T47D (cell line): Measurements from ENCODE around the gene PTPN12.
A peak's percentile ranks its signal among the peaks of the same experiment; 100 is the strongest.
"Not testable (repeated sequence)": the region's sequence is repeated elsewhere in the genome, so short reads cannot be mapped to it uniquely, and the experiment has no call there.

ENCODE experiments used
- DNase-seq, 2 experiments: peaks; one replicate each; pipeline versions ENCODE4 v3.0.0 to v3.0.0-alpha.2; 2011 to 2012; ENCODE audit warnings: low read depth in 1 of 2, low spot score in 1 of 2
- JUND ChIP-seq: IDR thresholded peaks from 2 replicates; pipeline ENCODE4 v1.6.1; 2012; ENCODE audit warnings: low read depth
- in situ Hi-C: cut with HindIII; loops from 2 replicates; pipeline ENCODE4 v1.10.0; 2016; ENCODE audit warnings: low sequenced_read_pairs, low pct_unique_long_range_greater_than_20kb

The PTPN12 gene

DNA sequence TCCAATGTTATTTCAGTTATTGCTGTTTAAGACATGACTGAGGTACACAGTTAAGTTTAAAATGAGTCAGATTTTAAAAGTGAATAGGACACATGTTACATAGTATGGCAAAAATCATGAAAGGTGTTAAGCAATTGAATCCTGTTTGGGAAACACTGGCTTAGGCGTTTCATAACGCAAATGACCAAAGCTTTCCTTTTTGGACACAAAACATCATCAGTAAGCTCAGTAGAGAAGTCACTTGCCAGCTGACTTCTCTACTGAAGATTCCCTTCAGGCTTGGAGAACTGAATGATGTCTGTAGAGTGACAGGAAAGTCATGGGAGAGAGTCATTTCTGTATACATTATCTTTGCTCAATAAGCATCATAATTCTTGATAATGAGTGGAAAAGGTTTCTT, 94.7 kb downstream of the PTPN12 start:
- no peak for DNase-seq
- in situ Hi-C loops: no loop called here
- TF ChIP-seq JUND: no peak

DNA sequence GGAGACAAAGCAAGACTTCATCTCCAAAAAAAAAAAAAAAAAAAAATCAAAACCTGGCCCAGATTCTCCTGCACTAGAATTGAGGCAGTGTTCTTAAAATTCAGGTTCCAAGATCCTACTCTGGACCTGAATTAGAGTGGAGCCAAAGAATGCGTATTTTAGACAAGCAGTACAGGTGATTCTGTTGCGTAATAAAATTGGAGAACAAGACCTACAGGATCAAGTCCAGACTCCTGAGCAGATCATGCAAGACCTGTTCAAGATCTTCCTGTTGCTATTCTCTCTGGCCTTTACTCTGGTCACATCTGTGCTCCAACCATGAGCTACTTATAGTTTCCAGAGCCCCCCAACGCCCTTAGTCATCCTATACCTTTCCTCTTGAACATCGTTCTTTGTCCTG, 107.7 kb downstream of the PTPN12 start:
- in situ Hi-C loops: no loop called here
- peak in 1 of 2 experiments; percentile 46 for DNase-seq
- TF ChIP-seq JUND: no peak

- DNase-seq: no peak
- TF ChIP-seq JUND: no peak
- in situ Hi-C loops: no loop called here
Observed at GRCh38 chr7:77648742-77649338, 111.7 kb downstream of the PTPN12 start.

DNA sequence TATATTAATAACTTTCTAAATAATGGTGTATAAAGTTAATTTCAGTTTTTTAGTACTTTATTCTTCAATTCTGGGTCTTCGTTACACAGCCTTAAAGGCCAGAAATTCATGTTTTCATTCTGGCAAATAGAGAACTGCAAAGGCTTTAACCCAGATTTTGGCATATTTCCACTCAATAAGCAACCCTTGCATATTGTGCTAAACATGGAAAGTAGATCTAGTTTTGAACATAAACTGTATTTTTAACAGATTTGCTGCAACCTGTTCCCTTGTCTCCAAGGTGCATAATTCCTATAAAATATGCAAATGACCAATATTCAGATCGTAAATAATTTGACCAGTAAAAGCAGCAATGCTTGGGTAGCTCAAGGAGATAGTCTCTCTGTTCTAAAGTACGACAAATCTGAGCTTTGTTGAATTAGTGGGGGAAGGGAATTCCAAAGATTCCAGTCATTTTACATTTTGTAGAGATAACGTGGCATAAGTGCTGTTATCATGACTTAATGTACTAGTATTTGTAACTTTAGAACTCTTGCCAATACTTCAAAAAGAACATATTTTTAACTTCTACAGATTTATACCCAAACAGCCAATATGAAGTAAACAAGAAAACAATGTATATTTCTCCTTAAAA, 112.7 kb downstream of the PTPN12 start:
- in situ Hi-C loops: no loop called here
- no peak for TF ChIP-seq JUND

GRCh38 chr7:77651575-77652162, 114.6 kb downstream of the PTPN12 start:
- peak; percentile 36 to 60 for DNase-seq
- in situ Hi-C loops: no loop called here
- TF ChIP-seq JUND: no peak

More for the DNA sequence above, 112.7 kb downstream of the PTPN12 start:
- DNase-seq: no peak

DNA sequence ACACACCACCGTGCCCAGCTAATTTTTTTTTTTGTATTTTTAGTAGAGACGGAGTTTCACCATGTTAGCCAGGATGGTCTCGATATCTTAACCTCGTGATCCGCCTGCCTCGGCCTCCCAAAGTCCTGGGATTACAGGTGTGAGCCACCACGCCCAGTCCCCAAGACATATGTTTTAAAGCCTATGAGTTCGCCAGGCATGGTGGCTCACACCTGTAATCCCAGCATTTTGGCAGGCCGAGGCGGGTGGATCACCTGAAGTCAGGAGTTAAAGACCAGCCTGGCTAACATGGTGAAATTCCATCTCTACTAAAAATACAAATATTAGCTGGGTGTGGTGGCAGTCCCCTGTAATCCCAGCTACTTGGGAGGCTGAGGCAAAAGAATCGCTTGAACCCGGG, 115.7 kb downstream of the PTPN12 start:
- DNase-seq, in situ Hi-C loops: not testable (repeated sequence)

DNA sequence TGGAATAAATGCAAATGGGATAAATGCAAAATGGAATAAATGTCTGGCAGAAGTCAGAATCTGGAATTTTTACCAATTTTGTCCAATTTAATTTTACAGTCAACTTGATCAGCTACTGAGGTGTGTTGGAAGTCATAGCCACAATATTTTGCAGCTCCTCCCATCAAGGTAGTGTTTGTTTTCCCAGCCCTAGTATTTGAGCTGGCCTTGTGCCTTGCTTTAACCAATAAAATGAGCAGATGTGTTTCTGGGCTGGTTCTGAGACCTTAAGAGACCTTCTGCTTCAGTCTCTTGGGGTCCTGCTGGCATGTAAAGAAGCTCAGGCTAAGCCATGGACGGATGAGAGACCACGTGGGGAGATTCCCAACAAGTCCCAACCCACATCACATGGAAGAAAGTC, 116.5 kb downstream of the PTPN12 start:
- peak in 1 of 2 experiments; percentile 56 for DNase-seq
- in situ Hi-C loops: no loop called here
- no peak for TF ChIP-seq JUND

DNA sequence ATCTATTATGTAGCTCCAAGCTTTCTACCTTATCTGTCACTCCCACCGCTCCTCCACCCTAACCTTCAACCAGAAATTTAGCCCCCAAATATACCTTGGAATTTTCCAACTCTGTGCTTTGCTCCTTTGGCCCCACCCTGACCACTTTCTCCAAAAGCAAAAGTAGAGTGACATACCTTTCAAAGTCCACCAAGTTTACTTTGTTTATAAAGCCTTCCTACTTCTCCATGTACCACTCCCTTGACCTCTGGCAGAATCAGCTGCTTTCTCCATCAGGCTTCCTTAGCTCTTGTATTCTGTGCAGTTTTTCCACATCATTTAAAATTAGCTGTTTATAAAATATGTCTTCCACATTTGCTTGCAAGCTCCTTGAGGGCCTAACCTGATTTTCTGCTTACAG, 118.3 kb downstream of the PTPN12 start:
- in situ Hi-C loops: no loop called here
- DNase-seq: no peak

GRCh38 chr7:77655836-77656455, 118.9 kb downstream of the PTPN12 start:
- in situ Hi-C loops: no loop called here

More for the DNA sequence above, 118.3 kb downstream of the PTPN12 start:
- TF ChIP-seq JUND: no peak

GRCh38 chr7:77657427-77658224, 120.5 kb downstream of the PTPN12 start:
- in situ Hi-C loops: no loop called here
- DNase-seq: peak; percentile 48 to 84
- no peak for TF ChIP-seq JUND

More at GRCh38 chr7:77655836-77656455, 118.9 kb downstream of the PTPN12 start:
- no peak for TF ChIP-seq JUND
- no peak for DNase-seq

DNA sequence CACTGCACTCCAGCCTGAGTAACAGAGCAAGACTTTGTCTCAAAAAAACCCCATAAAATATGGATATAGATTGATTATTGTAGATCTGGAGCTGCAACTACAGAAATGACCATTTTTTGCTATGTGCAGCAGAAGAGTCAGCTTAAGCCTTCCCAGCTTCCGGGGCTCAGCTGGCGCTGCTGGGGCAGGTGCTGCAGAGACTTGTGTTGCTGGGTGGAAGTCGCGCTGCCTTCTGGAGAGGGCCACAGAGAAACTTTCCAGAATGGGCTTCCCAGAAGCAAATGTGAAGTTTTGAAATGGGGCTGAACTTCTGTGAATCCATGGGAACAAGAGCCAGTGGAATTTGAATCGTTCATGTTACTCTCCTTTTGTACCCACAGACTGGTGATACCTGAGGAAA, 121.8 kb downstream of the PTPN12 start:
- TF ChIP-seq JUND: no peak
- in situ Hi-C loops: no loop called here
- no peak for DNase-seq

DNA sequence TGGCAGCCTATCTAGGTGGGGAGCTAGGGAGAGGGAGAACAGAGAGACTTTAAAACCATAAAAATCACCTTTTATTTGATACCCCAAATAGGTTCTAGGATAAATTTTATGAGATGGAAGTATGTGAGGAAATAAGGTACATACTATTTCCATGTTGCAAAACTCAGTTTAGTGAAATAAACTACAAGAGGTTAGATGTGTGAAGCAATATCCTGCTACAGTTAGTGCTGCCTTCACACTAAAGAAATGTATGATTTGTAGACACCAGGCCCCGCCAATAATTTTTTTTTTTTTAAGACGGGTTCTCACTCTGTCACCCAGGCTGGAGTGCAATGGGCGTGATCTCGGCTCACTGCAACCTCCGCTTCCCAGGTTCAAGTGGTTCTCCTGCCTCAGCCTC, 124.7 kb downstream of the PTPN12 start:
- TF ChIP-seq JUND: no peak
- DNase-seq: no peak
- in situ Hi-C loops: no loop called here
